A673 (cell line): Measurements from ENCODE around the gene IQCK.

ENCODE experiments used
- CTCF ChIP-seq: fragments of 300-800, 200-600 bp; sonication (generic); conservative IDR thresholded peaks from 2 replicates; pipeline ENCODE4 v1.5.1; 2017; ENCODE audit warnings: low read depth, mild to moderate bottlenecking, antibody characterized with exemption, low read length, moderate library complexity, mixed read lengths
- EZH2 ChIP-seq: fragments of 200-600 bp; sonication (generic); IDR thresholded peaks from 2 replicates; pipeline ENCODE4 v1.6.1; 2017; ENCODE audit warnings: borderline replicate concordance, low read depth, mild to moderate bottlenecking, mixed read lengths, antibody characterized with exemption, low read length; ENCODE audit not compliant: poor library complexity, severe bottlenecking

- TF ChIP-seq CTCF = no peak
- TF ChIP-seq EZH2 = no peak
Measured at GRCh38 chr16:19705146-19705501, 12.9 kb upstream of the IQCK start.
